GM19240 (cell line): ENCODE results near the gene STARD8.
A peak's percentile ranks its signal among the peaks of the same experiment; 100 is the strongest.

ENCODE experiments used
- DNase-seq: peaks from one replicate; pipeline ENCODE4 v3.0.0; 2011; ENCODE audit warnings: low spot score; ENCODE audit not compliant: insufficient read length

Gene STARD8

GRCh38 chrX:68691921-68692320, 44.5 kb downstream of the STARD8 start:
- no peak for DNase-seq

GRCh38 chrX:68692651-68693050, 45.2 kb downstream of the STARD8 start:
- no peak for DNase-seq

- DNase-seq, result no peak
These were observed 46.3 kb downstream of the STARD8 start for GRCh38 chrX:68693481-68694434.

- DNase-seq, result no peak
These were observed 47.2 kb downstream of the STARD8 start for GRCh38 chrX:68694435-68695205.

- DNase-seq, result no peak
These were observed 47.9 kb downstream of the STARD8 start for GRCh38 chrX:68695206-68695845.

GRCh38 chrX:68696267-68696990, 49.0 kb downstream of the STARD8 start:
- no peak for DNase-seq

- no peak for DNase-seq
These were observed 49.6 kb downstream of the STARD8 start for GRCh38 chrX:68697036-68697435.

- no peak for DNase-seq
These were observed 50.1 kb downstream of the STARD8 start for GRCh38 chrX:68697465-68698125.

GRCh38 chrX:68698942-68699341, 51.5 kb downstream of the STARD8 start:
- DNase-seq, result no peak

- no peak for DNase-seq
These were observed 52.7 kb downstream of the STARD8 start for GRCh38 chrX:68699960-68700746.

GRCh38 chrX:68703369-68703768, 55.9 kb downstream of the STARD8 start:
- DNase-seq, result no peak

- DNase-seq, result no peak
These were observed 56.4 kb downstream of the STARD8 start for GRCh38 chrX:68703846-68704245.

- DNase-seq, result no peak
These were observed 58.5 kb downstream of the STARD8 start for GRCh38 chrX:68705986-68706385.

GRCh38 chrX:68708503-68709290, 61.2 kb downstream of the STARD8 start:
- DNase-seq, result no peak

GRCh38 chrX:68710870-68711576, 63.6 kb downstream of the STARD8 start:
- DNase-seq, result peak; percentile 37

GRCh38 chrX:68711845-68712244, 64.4 kb downstream of the STARD8 start:
- DNase-seq, result no peak

GRCh38 chrX:68714856-68715255, 67.4 kb downstream of the STARD8 start:
- no peak for DNase-seq

- DNase-seq, result no peak
These were observed 69.7 kb downstream of the STARD8 start for GRCh38 chrX:68717196-68717595.
